ENCODE measurements around the gene PRKCH.
A peak's percentile ranks its signal among the peaks of the same experiment; 100 is the strongest.

PRKCH gene

GRCh38 chr14:61368781-61369453 lies 47.5 kb downstream of the PRKCH start:
- DNase-seq = no peak

DNA sequence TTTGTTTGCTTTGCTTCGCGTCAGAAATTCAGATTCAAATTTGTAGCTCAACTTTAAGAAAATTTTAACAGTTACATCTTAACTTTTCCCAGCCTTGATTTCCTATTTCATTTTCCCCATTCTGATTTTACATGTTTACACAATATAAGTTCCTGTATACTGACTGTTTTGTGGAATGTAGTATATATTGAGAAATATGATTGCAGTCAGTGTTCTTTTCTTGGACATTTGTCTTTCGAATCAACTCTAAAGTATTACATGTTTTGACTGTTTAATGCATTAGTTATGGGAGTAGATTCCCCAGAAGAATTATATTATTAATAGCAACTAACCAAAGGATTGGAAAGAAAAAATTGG lies 48.1 kb downstream of the PRKCH start:
- no peak for DNase-seq

DNA sequence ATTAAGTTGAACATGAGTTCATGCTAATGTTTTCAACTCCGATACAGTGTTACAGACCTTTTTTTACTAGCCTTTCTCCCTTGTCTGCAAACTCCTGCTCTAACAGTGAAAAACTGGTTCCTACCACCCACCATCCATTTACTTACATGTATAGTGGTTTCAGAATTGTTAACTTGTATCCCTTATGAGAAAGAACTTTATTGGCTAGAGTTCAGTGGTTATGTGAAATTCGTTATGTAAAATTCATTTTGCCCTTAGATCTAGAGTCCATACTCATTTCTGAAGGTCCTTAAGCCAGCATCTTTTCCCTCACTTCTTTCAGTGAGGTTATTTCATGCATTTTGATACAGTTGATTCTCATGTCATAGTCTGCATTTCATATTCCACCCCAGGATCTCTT lies 51.0 kb downstream of the PRKCH start:
- DNase-seq = no peak

GRCh38 chr14:61372842-61373555 lies 51.6 kb downstream of the PRKCH start:
- DNase-seq = no peak

DNA sequence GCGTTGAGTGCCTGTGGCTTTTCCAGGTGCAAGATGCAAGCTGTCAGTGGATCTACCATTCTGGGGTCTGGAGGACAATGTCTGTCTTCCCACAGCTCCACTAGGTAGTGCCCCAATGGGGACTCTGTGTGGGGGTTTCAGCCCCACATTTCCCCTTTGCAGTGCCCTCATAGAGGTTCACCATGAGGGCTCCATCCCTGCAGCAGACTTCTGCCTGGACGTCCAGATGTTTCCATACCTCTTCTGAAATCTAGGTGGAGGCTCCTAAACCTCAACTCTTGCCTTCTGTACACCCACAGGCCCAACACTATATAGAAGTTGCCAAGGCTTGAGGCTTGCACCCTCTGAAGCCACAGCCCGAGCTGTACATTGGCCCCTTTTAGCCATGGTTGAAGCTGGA lies 52.9 kb downstream of the PRKCH start:
- no peak for DNase-seq

DNA sequence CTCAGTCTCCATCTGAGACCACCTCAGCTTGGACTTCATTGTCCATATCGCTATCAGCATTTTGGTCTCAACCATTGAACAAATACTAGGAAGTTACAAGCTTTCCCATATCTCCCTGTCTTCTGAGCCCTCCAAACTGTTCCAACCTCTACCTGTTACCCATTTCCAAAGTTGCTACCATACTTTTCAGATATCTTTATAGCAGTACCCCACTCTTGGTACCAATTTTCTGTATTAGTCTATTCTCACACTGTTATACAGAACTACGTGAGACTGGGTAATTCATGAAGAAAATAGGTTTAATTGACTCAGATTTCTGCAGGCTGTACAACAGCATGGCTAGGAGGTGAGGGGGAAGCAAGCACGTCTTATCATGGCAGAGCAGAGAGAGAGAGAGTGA lies 53.8 kb downstream of the PRKCH start:
- DNase-seq = no peak

- no peak for DNase-seq
Measured at GRCh38 chr14:61376314-61376713, 54.9 kb downstream of the PRKCH start.

GRCh38 chr14:61377749-61378148 lies 56.4 kb downstream of the PRKCH start:
- no peak for DNase-seq

- no peak for DNase-seq
Measured at GRCh38 chr14:61379639-61380184, 58.3 kb downstream of the PRKCH start.

DNA sequence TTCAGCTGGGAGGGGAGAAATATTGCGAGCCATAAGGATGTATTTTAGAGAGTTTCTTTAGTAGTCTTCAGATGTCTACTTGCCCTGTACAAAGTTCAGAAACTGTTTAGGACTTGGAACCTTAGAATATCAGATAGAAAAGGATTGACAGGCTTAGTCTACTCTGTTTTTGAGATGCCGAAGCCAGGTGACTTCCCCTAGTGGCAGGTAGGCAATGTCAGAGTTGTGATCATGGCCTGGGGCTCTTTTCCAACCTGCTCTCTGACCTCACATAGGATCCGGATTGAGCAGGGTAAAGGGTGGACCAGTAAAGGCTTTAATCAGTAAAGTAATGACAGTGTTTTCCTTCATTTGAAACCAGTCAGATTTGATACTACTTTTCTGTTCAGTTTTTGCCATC lies 59.6 kb downstream of the PRKCH start:
- no peak for DNase-seq

DNA sequence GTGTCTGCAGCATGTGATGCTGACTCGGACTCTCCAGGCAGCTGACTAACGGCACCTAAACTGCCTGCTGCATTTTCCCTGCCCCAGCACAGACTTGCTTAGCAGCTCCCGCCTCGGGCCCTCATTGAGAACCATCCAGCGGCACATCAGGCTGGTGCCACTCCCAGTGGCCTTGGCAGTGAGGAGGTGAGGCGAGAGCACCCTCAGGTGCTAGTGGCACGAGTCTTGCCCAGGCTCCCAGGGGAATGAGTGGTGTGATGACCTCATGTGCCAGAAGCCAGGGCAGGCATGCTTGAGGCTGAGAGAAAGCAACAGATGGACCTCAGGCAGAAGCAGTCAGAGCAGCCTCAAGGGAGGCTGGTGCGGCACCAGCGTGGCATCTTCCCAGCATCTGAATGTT lies 60.2 kb downstream of the PRKCH start:
- DNase-seq = no peak

DNA sequence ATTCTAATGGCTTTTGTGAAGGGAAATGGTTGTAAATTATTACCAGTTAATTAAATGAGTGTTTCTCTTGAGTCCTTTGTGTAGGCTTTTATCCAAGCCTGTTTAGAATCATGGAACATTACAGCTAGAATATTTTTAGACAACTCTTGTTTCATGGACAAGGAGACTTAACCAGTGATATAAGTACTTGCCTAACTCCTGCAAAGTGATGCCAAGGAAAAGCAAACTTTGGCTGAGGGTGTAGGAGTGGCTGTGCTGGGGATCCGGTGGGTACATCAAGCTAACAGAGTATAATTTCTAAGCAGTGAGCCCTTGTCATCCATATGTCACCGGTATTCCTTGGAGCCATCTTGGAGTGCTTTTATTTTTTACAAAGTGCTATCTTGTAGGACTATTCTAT lies 61.5 kb downstream of the PRKCH start:
- DNase-seq = no peak

DNA sequence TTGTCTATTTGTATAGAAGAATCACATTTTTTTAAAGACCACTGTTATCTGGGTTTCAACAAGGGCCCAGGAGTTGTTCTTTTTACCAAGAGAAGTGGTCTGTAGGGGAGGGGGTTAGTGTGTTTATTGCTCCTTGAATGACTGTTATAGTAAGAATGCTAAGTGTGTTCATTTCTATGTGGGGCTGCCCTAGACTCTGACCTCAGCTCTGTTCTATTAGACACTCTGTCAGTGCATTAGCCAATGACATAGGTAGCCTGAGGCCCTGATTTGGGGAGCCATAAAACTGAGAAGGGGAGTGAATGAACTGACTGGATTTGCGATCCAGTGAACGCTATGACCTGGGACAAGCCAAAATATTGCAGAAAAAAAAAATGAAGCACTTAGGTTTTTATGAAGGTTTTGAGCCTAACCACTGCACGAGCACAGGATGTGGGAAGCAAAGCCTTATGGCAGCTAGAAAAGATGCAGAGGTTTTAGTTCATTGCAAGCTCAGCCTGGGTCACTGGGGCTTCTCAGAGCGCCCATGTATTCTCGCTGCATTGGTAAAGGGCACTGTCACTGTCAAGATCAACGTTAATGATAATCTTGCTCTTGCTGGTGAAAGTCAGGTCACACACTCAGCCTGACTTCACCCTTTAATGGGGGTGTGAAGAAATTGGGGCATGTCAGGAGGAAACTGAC lies 63.8 kb downstream of the PRKCH start:
- no peak for DNase-seq

GRCh38 chr14:61386173-61386772 lies 64.9 kb downstream of the PRKCH start:
- DNase-seq = no peak

- no peak for DNase-seq
Measured at GRCh38 chr14:61387076-61387475, 65.7 kb downstream of the PRKCH start.

DNA sequence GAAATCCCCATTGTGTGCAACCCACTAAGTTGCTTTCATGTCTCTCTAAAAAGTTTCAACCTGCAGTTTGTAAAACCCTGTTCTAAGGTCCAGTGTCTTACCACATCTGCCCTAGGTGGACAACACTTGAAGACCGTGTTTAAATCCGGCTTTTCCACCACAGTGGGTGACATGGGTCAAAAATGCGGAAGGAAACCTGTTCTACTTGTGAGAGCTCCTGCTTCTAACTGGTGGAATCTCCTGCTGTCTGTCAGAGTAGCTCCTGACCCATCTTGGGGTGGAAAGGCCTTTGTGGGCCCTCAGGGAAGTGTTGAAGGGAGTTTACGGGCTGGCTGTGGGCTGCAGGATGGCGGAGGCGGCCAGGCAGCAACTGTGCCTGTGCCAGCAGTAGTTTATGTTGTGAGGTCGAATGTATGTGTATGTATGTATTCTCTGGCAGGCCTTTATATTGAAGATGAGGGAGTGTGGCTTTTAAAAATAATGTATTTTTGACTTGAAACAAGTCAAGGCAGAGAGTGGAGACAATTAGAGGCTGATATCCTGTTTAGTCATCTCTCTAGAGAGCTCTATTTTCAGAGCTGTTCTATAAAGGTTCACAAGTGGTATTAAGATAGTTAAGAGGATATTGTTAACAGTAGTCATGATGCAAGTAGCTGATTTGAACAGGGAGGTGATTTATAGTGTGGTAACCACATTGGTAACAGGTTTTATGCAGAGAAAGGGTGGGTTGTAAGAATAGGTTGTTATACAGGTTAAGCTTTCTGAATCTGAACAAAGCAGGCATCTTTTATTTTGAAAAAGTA lies 67.0 kb downstream of the PRKCH start:
- peak; percentile 79 for DNase-seq

DNA sequence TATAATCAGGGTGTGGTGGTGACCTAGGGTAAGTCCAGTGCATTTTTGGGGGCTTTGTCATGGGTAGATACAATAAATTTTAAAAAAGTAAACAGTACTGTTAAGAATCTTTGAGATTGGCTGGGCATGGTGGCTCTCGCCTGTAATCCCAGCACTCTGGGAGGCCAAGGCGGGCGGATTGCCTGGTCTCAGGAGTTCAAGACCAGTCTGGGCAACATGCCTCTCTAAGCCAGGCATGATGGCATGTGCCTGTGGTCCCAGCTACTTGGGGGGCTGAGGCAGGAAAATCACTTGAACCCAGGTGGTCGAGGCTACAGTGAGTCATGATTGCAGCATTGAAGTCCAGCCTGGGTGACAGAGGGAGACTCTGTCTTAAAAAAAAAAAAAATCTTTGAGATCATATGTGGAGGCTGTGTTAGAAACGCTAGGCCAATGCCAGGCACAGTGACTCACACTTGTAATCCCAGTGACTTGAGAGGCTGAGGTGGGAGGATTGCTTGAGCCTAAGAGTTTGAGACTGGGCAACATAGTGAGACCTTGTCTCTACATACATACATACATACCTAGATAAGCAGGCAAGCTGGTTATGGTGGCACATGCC lies 67.7 kb downstream of the PRKCH start:
- no peak for DNase-seq

DNA sequence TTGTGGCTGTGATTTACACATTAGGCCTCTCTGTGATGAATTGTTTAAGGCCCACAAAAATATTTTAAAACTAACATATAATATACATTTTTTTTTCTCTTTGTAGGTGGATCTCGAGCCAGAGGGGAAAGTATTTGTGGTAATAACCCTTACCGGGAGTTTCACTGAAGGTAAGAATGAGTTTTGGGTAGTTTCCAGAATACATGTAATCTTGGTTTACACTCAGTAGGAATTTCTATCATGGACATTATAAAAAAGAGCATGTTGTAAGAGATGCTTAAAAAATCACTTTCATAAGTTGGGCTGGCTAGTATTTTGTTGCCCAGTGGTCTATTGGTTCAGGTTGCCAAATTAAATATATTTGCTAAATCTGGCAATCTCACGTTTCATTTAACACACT lies 69.7 kb downstream of the PRKCH start:
- DNase-seq = no peak

DNA sequence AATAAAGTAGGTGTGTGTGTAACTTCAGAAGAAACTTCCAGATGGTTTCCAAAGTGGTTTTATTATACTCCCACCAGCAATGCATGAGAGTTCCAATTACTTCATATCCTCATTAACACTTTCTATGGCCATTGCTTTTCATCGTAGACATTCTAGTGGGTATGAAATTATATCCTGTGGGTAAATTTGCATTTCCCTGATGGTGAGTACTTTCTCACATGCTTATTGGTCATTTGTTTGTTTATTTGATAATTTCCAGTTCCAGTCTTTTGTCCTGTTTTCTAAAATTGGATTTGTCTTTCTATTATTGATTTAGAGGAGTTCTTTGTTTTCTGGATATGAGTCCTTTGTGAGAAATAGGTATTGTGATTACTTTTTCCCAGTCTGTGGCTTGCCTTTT lies 70.9 kb downstream of the PRKCH start:
- DNase-seq = no peak

GRCh38 chr14:61394542-61394941 lies 73.2 kb downstream of the PRKCH start:
- DNase-seq = no peak

- no peak for DNase-seq
Measured at GRCh38 chr14:61395115-61395725, 73.8 kb downstream of the PRKCH start.

DNA sequence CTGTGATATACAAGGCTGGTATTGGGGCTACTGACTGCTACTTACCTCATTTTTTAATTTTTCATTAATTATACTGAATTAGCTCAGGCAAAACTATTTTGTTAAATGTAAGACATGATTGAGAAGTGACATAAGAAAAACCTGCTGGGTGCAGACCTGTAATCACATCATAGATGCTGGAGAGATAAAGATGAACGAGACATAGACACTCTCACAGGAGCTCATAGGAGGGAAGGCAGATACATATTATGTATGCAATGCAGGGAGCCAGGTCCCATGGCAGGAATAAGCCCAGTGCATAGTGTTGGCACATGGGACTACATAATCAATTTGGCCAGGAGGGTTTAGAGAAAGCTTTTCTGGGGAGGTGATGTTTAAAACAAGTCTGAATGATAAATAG lies 74.9 kb downstream of the PRKCH start:
- no peak for DNase-seq
